Measurements from ENCODE around the gene SCN1A. TPM values are rescaled to one million over a fixed set of nuclear protein-coding genes. Genes with fewer than 3 reads are reported as not detected.
"Not testable (repeated sequence)": the region's sequence is repeated elsewhere in the genome, so short reads cannot be mapped to it uniquely, and the experiment has no call there.

SCN1A gene
- total RNA-seq, 2 experiments from 2014 or later, result not detected

GRCh38 chr2:166126007-166126639 lies 1.7 kb downstream of the SCN1A start:
- Mint-ChIP-seq H3K36me3 (ENCODE audit: low read depth) (no peaks in the 10 kb centered on the region), H3K9me3 (no peaks in the 10 kb centered on the region), H3K27ac (no peak overlapping the region), H3K4me3 (no peak overlapping the region), H3K4me1 (no peaks in the 10 kb centered on the region), H3K27me3 (peaks cover 15% of the 10 kb centered on the region)
- DNase-seq, result no peak
- ChIA-PET CTCF (no interaction called here), POLR2A (no interaction called here)

- DNase-seq, result no peak
- POLR2A ChIA-PET, result no interaction called here
- CTCF ChIA-PET, result no interaction called here
- H3K4me3 Mint-ChIP-seq, result no peak overlapping the region
- no peaks in the 10 kb centered on the region for H3K4me1 Mint-ChIP-seq
- H3K9me3 Mint-ChIP-seq, result no peaks in the 10 kb centered on the region
- H3K27ac Mint-ChIP-seq, result no peak overlapping the region
- no peaks in the 10 kb centered on the region for H3K36me3 Mint-ChIP-seq (ENCODE audit: low read depth)
- H3K27me3 Mint-ChIP-seq, result peaks cover 15% of the 10 kb centered on the region
Observed at GRCh38 chr2:166125557-166125956, 2.3 kb downstream of the SCN1A start.

GRCh38 chr2:166118180-166118579 lies 9.6 kb downstream of the SCN1A start:
- Mint-ChIP-seq H3K27me3 (peaks cover 5% of the 10 kb centered on the region), H3K36me3 (ENCODE audit: low read depth) (no peaks in the 10 kb centered on the region), H3K27ac (no peak overlapping the region), H3K4me3 (no peak overlapping the region), H3K9me3 (no peaks in the 10 kb centered on the region), H3K4me1 (no peaks in the 10 kb centered on the region)
- DNase-seq, result no peak
- POLR2A ChIA-PET, result no interaction called here
- CTCF ChIA-PET, result no interaction called here

GRCh38 chr2:166117491-166117890 lies 10.3 kb downstream of the SCN1A start:
- CTCF ChIA-PET, result no interaction called here
- peaks cover 1% of the 10 kb centered on the region for H3K27me3 Mint-ChIP-seq
- POLR2A ChIA-PET, result no interaction called here
- no peak overlapping the region for H3K4me3 Mint-ChIP-seq
- no peak for DNase-seq
- H3K36me3 Mint-ChIP-seq (ENCODE audit: low read depth), result no peaks in the 10 kb centered on the region
- H3K27ac Mint-ChIP-seq, result no peak overlapping the region
- H3K4me1 Mint-ChIP-seq, result no peaks in the 10 kb centered on the region
- no peaks in the 10 kb centered on the region for H3K9me3 Mint-ChIP-seq

GRCh38 chr2:166115589-166115988 lies 12.2 kb downstream of the SCN1A start:
- ChIA-PET CTCF (no interaction called here), POLR2A (no interaction called here)
- H3K27ac Mint-ChIP-seq, result no peak overlapping the region
- no peaks in the 10 kb centered on the region for H3K9me3 Mint-ChIP-seq
- H3K36me3 Mint-ChIP-seq (ENCODE audit: low read depth), result no peaks in the 10 kb centered on the region
- no peaks in the 10 kb centered on the region for H3K27me3 Mint-ChIP-seq
- peaks cover 5% of the 10 kb centered on the region for H3K4me1 Mint-ChIP-seq
- no peak for DNase-seq
- H3K4me3 Mint-ChIP-seq, result no peak overlapping the region

GRCh38 chr2:166112193-166112605 lies 15.6 kb downstream of the SCN1A start:
- Mint-ChIP-seq H3K27me3 (no peaks in the 10 kb centered on the region), H3K27ac (no peak overlapping the region), H3K4me1 (peaks cover 5% of the 10 kb centered on the region), H3K36me3 (ENCODE audit: low read depth) (no peaks in the 10 kb centered on the region), H3K4me3 (no peak overlapping the region), H3K9me3 (no peaks in the 10 kb centered on the region)
- ChIA-PET POLR2A (no interaction called here), CTCF (no interaction called here)
- DNase-seq, result no peak

GRCh38 chr2:166106431-166107015 lies 21.3 kb downstream of the SCN1A start:
- ChIA-PET POLR2A (interaction anchor here (0.6 kb wide), 1 partner anchor 125 kb away, joined by 4 read pairs; no protein-coding TSS in a partner anchor), CTCF (no interaction called here)
- H3K9me3 Mint-ChIP-seq, result no peaks in the 10 kb centered on the region
- H3K4me1 Mint-ChIP-seq, result no peaks in the 10 kb centered on the region
- H3K27me3 Mint-ChIP-seq, result no peaks in the 10 kb centered on the region
- no peak for DNase-seq
- no peak overlapping the region for H3K4me3 Mint-ChIP-seq
- no peak overlapping the region for H3K27ac Mint-ChIP-seq
- H3K36me3 Mint-ChIP-seq (ENCODE audit: low read depth), result no peaks in the 10 kb centered on the region

- ChIA-PET CTCF (no interaction called here), POLR2A (no interaction called here)
- H3K9me3 Mint-ChIP-seq, result no peaks in the 10 kb centered on the region
- H3K27me3 Mint-ChIP-seq, result no peaks in the 10 kb centered on the region
- H3K4me1 Mint-ChIP-seq, result no peaks in the 10 kb centered on the region
- no peak overlapping the region for H3K4me3 Mint-ChIP-seq
- no peak overlapping the region for H3K27ac Mint-ChIP-seq
- H3K36me3 Mint-ChIP-seq (ENCODE audit: low read depth), result no peaks in the 10 kb centered on the region
- no peak for DNase-seq
Observed at GRCh38 chr2:166104773-166105172, 23.0 kb downstream of the SCN1A start.

GRCh38 chr2:166104084-166104483 lies 23.7 kb downstream of the SCN1A start:
- DNase-seq, result no peak
- ChIA-PET CTCF (no interaction called here), POLR2A (no interaction called here)
- H3K36me3 Mint-ChIP-seq (ENCODE audit: low read depth), result no peaks in the 10 kb centered on the region
- no peaks in the 10 kb centered on the region for H3K4me1 Mint-ChIP-seq
- no peaks in the 10 kb centered on the region for H3K9me3 Mint-ChIP-seq
- no peaks in the 10 kb centered on the region for H3K27me3 Mint-ChIP-seq
- H3K27ac Mint-ChIP-seq, result no peak overlapping the region
- no peak overlapping the region for H3K4me3 Mint-ChIP-seq

GRCh38 chr2:166103277-166103676 lies 24.5 kb downstream of the SCN1A start:
- H3K27ac Mint-ChIP-seq; H3K4me3 Mint-ChIP-seq; H3K27me3 Mint-ChIP-seq; CTCF ChIA-PET; POLR2A ChIA-PET; H3K4me1 Mint-ChIP-seq; DNase-seq; H3K9me3 Mint-ChIP-seq; H3K36me3 Mint-ChIP-seq (ENCODE audit: low read depth): not testable (repeated sequence)

- ChIA-PET CTCF (no interaction called here), POLR2A (no interaction called here)
- H3K27me3 Mint-ChIP-seq, result no peaks in the 10 kb centered on the region
- no peak overlapping the region for H3K4me3 Mint-ChIP-seq
- H3K4me1 Mint-ChIP-seq, result no peaks in the 10 kb centered on the region
- no peak overlapping the region for H3K27ac Mint-ChIP-seq
- no peaks in the 10 kb centered on the region for H3K36me3 Mint-ChIP-seq (ENCODE audit: low read depth)
- no peaks in the 10 kb centered on the region for H3K9me3 Mint-ChIP-seq
- DNase-seq, result no peak
Observed at GRCh38 chr2:166094325-166094724, 33.5 kb downstream of the SCN1A start.

- POLR2A ChIA-PET, result no interaction called here
- no peaks in the 10 kb centered on the region for H3K27me3 Mint-ChIP-seq
- H3K9me3 Mint-ChIP-seq, result no peaks in the 10 kb centered on the region
- no peak for DNase-seq
- H3K4me1 Mint-ChIP-seq, result no peaks in the 10 kb centered on the region
- CTCF ChIA-PET, result no interaction called here
- H3K36me3 Mint-ChIP-seq (ENCODE audit: low read depth), result no peaks in the 10 kb centered on the region
- no peak overlapping the region for H3K27ac Mint-ChIP-seq
- H3K4me3 Mint-ChIP-seq, result no peak overlapping the region
Observed at GRCh38 chr2:166092889-166093288, 34.9 kb downstream of the SCN1A start.

- ChIA-PET POLR2A (no interaction called here), CTCF (no interaction called here)
- H3K27me3 Mint-ChIP-seq, result no peaks in the 10 kb centered on the region
- H3K4me1 Mint-ChIP-seq, result no peaks in the 10 kb centered on the region
- H3K36me3 Mint-ChIP-seq (ENCODE audit: low read depth), result no peaks in the 10 kb centered on the region
- H3K4me3 Mint-ChIP-seq, result no peak overlapping the region
- no peak overlapping the region for H3K27ac Mint-ChIP-seq
- no peak for DNase-seq
- no peaks in the 10 kb centered on the region for H3K9me3 Mint-ChIP-seq
Observed at GRCh38 chr2:166091439-166091838, 36.4 kb downstream of the SCN1A start.

GRCh38 chr2:166090908-166091307 lies 36.9 kb downstream of the SCN1A start:
- H3K4me3 Mint-ChIP-seq, result no peak overlapping the region
- H3K27me3 Mint-ChIP-seq, result no peaks in the 10 kb centered on the region
- no peaks in the 10 kb centered on the region for H3K4me1 Mint-ChIP-seq
- no peak overlapping the region for H3K27ac Mint-ChIP-seq
- no peaks in the 10 kb centered on the region for H3K36me3 Mint-ChIP-seq (ENCODE audit: low read depth)
- POLR2A ChIA-PET, result no interaction called here
- CTCF ChIA-PET, result no interaction called here
- no peak for DNase-seq
- no peaks in the 10 kb centered on the region for H3K9me3 Mint-ChIP-seq

Measured in activated CD4-positive, alpha-beta T cell treated with anti-CD3 and anti-CD28 coated beads, Interleukin-2, amount 10 ng/mL, durations not matched to agents 7 days and 5 days (primary cell).